ENCODE results near the gene TTC16. TPM values are rescaled to one million over a fixed set of nuclear protein-coding genes. Genes with fewer than 3 reads are reported as not detected.

TTC16 gene
- total and polyA plus RNA-seq, 4 donors: 1.5 to 5.6 (median 2.7) TPM

- TF ChIP-seq CTCF (IDR thresholded peaks at IDR 0.05; ENCODE audit: control extremely low read depth, extremely low read depth): no peak
- WGBS, 2 donors: 77 to 84% methylated on average over 9 of the region's 9 CpGs
Observed at GRCh38 chr9:127694890-127695720, 20.8 kb upstream of the TTC16 start.

GRCh38 chr9:127697575-127697974, 18.3 kb upstream of the TTC16 start:
- TF ChIP-seq CTCF (IDR thresholded peaks at IDR 0.05; ENCODE audit: control extremely low read depth, extremely low read depth): no peak
- H3K4me1 ChIP-seq (ENCODE audit: control insufficient read depth in 5 of 5, insufficient read depth in 5 of 5, low read length in 5 of 5): peaks cover 0 to 4% (median 0%) of the 10 kb centered on the region in 5 donors
- no peak overlapping the region for H3K27ac ChIP-seq (ENCODE audit: low read depth in 1 of 2, low read length in 1 of 2)

More at GRCh38 chr9:127694890-127695720, 20.8 kb upstream of the TTC16 start:
- Histone ChIP-seq H3K4me3 (no peak overlapping the region), H3K9ac (ENCODE audit: insufficient read depth in 1 of 2, low read length in 2 of 2) (no peak overlapping the region), H3K36me3 (ENCODE audit: control insufficient read depth in 4 of 4, insufficient read depth in 4 of 4, low read length in 4 of 4) (peaks cover 0 to 15% (median 4%) of the 10 kb centered on the region in 4 donors), H3K9me3 (ENCODE audit: control insufficient read depth in 4 of 4, insufficient read depth in 3 of 4, low read length in 3 of 4) (no peaks in the 10 kb centered on the region), H3K4me1 (ENCODE audit: control insufficient read depth in 5 of 5, insufficient read depth in 5 of 5, low read length in 5 of 5) (peaks cover 0 to 4% (median 0%) of the 10 kb centered on the region in 5 donors), H3K27me3 (ENCODE audit: control insufficient read depth in 3 of 3, insufficient read depth in 3 of 3, low read length in 2 of 3) (no peaks in the 10 kb centered on the region), H3K27ac (ENCODE audit: low read depth in 1 of 2, low read length in 1 of 2) (no peak overlapping the region)
- no peak for ATAC-seq (ENCODE audit: insufficient read depth, low FRiP score)
- peak; percentile 28 to 56 (median 37) for DNase-seq

GRCh38 chr9:127698386-127698785, 17.5 kb upstream of the TTC16 start:
- Histone ChIP-seq H3K9ac (ENCODE audit: insufficient read depth in 1 of 2, low read length in 2 of 2) (no peak overlapping the region), H3K27ac (ENCODE audit: low read depth in 1 of 2, low read length in 1 of 2) (no peak overlapping the region), H3K36me3 (ENCODE audit: control insufficient read depth in 4 of 4, insufficient read depth in 4 of 4, low read length in 4 of 4) (peaks cover 0 to 4% (median 0%) of the 10 kb centered on the region in 4 donors), H3K27me3 (ENCODE audit: control insufficient read depth in 3 of 3, insufficient read depth in 3 of 3, low read length in 2 of 3) (no peaks in the 10 kb centered on the region), H3K4me1 (ENCODE audit: control insufficient read depth in 5 of 5, insufficient read depth in 5 of 5, low read length in 5 of 5) (peaks cover 0 to 4% (median 0%) of the 10 kb centered on the region in 5 donors), H3K9me3 (ENCODE audit: control insufficient read depth in 4 of 4, insufficient read depth in 3 of 4, low read length in 3 of 4) (no peaks in the 10 kb centered on the region), H3K4me3 (no peak overlapping the region)
- no peak for TF ChIP-seq CTCF (IDR thresholded peaks at IDR 0.05; ENCODE audit: control extremely low read depth, extremely low read depth)
- DNase-seq (no peak), ATAC-seq (ENCODE audit: insufficient read depth, low FRiP score) (no peak)
- 92 to 96% methylated on average over 5 of the region's 5 CpGs for WGBS, 2 donors

More at GRCh38 chr9:127697575-127697974, 18.3 kb upstream of the TTC16 start:
- Histone ChIP-seq H3K9me3 (ENCODE audit: control insufficient read depth in 4 of 4, insufficient read depth in 3 of 4, low read length in 3 of 4) (no peaks in the 10 kb centered on the region), H3K9ac (ENCODE audit: insufficient read depth in 1 of 2, low read length in 2 of 2) (no peak overlapping the region), H3K4me3 (no peak overlapping the region), H3K27me3 (ENCODE audit: control insufficient read depth in 3 of 3, insufficient read depth in 3 of 3, low read length in 2 of 3) (no peaks in the 10 kb centered on the region), H3K36me3 (ENCODE audit: control insufficient read depth in 4 of 4, insufficient read depth in 4 of 4, low read length in 4 of 4) (peaks cover 0 to 4% (median 2%) of the 10 kb centered on the region in 4 donors)
- ATAC-seq (ENCODE audit: insufficient read depth, low FRiP score) (no peak), DNase-seq (no peak)
- WGBS, 2 donors: 81 to 88% methylated on average over 5 of the region's 5 CpGs
